AG20443 (cell line): ENCODE results near the gene DHRS13.
"Not testable (repeated sequence)": the region's sequence is repeated elsewhere in the genome, so short reads cannot be mapped to it uniquely, and the experiment has no call there.

Experiments used
- DNase-seq: peaks from one replicate; pipeline ENCODE4 v3.0.0; 2012; ENCODE audit warnings: low spot score, mixed read lengths

DHRS13 gene

DNA sequence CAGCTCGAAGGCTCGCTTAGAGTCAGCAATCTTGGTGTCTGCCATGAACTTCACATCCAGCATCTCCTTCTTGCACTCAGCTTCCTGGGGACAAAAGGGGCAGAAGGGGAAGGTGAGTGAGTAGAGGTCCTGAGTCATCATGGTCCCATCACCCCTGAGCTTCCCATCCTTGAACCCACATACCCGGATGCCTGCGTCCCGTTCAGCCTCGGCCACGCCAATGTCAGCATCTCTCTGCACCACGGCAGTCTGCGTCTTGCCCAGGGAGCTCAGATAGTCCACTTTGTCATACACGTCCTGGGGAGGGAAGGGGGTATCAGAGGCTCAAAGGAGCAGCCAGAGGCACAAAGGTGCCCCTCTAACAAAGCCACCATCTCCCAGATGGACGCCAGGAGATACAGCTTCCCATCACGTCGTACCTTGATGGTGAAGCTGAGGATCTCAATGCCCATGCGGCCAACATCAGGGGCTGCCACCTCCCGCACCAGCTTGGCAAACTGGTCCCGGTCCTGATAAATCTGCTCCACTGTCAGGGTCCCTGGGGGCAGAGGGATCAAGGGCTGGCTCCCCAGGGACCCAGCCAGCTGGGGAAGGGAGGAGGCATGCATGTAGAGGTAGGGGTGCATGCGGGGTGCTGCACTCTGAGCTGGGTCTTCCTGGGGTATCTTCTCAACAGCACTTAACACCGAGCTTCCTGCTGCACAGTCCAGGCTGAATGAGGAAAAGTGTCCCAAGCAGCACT is 20.6 kb downstream of the DHRS13 start:
- no peak for DNase-seq

DNA sequence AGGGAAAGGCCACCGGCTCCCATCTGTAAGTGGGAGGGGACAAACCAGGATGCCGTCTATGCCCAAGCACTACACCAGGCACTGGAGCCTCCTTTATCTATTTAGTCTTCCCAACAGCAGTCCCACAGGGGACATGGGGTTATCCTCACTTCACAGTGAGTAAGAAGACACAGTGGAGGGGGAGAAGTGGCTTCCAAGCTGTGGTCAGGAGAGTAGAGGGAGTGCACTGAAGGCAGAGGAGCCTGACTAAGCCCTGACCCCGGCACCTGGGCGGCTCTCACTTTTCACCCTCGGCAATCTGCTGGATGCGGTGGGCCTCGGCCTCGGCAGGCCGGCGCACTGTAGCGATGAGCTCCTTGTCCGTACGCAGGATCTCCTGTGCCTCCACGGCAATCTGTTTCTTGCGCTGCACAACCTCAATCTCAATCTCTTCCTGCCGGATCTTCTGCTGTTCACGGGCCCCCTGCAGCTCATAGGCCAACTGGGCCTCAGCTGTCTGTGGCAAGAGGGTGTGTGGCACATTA is 21.3 kb downstream of the DHRS13 start:
- DNase-seq, result no peak

GRCh38 chr17:28880572-28880945 is 22.3 kb downstream of the DHRS13 start:
- DNase-seq, result no peak

- no peak for DNase-seq
These were observed 22.9 kb downstream of the DHRS13 start for GRCh38 chr17:28879886-28880571.

DNA sequence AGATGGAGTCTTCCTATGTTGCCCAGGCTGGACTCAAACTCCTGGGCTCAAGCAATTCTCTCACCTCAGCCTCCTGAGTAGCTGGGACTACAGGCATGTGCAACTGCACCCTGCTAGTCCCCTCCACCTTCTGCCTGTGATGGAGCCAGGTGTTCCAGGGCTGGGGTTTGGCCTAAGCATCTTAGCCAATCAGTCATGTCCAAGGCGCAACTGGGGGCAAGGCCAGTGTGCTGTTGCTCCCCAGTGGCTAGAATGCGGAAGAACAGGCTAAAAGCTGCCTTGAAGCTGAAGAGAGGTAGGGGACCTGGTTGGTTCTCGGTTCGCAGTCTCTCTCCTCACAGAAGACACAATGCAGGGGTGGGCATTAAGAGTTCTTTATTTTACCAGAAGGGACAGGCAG is 23.9 kb downstream of the DHRS13 start:
- DNase-seq, result peak; percentile 54

DNA sequence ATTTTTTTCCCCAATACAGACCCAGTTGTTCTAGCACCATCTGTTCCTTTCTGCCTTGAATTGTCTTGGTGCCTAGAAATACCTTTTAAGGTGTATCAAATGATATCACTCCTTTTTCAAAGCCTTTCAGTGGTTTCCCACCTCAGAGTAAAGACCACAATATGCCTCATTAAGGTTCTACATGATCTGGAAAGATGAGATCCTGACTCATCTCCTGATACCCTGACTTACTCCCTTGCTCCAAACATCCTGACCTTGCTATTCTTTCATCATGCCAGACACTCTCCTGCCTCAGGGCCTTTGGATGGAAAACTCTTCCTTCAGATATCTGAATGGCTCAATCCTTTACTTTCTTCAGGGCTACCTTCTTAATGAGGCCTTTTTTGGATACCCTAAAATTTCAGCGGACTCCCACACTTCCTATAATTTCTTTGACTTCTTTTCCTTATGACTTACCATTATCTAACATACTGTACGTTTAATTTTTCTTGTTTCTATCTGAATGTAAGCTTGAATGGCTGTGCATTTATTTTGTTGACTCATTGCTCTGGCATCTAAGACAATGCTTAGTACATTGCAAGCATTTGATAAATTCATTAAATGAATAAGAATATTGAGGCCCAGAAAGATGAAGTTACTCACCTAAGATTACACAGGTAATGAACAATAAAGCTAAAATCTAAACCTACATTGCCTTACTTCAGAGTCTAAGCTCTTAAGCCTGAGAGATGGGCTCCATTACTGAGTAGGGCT is 24.5 kb downstream of the DHRS13 start:
- no peak for DNase-seq

GRCh38 chr17:28877150-28877711 is 25.6 kb downstream of the DHRS13 start:
- not testable (repeated sequence) for DNase-seq

DNA sequence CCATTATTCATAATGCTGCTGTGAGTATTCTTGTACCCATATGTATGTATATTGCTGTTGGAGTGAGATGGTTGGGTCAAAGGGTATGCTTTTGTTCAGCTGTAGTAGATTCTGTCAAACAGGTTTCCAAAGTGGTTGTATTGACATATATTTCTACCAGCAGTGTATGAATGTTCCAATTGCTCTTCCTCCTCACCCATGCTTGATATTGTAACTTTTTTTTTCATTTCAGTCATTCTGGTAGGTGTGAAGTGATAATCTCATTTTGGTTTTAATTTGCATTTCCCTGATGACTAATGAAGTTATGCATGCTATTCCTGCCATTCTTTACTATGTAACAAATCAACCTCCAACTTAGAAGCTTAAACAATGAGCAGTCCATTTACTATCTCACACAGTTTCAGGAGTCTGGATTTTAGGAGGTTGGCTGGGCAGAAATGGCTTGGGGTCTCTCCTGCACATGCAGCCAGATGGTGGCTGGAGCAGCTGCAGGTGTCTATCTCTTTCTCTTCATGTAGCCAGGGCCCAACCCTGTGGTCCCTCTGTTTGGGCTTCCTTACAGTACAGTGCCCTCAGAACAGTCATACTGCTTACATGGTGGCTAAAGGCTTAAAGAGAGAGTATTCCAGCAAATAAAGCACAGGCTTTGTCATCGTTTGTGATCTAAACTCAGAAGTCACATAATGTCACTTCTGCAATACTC is 26.9 kb downstream of the DHRS13 start:
- no peak for DNase-seq

- no peak for DNase-seq
These were observed 28.1 kb downstream of the DHRS13 start for GRCh38 chr17:28874750-28875149.

- no peak for DNase-seq
These were observed 29.0 kb downstream of the DHRS13 start for GRCh38 chr17:28873839-28874238.

DNA sequence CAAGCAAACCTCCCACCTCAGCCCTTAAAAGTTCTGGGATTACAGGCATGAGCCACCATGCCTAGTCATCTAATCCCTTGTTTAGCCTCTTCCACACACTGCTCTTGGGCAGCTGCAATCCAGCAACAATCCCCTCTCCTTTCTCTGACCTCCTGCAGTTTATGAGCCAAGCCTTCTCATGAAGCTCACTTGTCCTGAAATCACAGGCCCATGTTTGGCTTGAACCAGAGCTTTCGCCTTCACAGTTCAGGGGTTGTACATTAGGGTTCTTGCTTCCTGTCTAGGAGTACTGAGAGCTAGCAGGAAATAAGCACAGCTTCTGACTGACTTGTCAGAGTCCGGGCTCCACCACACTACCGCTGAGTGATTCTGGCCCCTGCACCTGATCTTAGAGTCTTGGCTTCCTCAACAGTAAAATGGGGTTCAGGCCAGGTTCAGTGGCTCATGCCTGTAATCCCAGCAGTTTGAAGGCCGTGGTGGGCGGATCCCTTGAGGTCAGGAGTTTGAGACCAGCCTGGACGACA is 31.8 kb downstream of the DHRS13 start:
- no peak for DNase-seq

GRCh38 chr17:28867276-28867675 is 35.6 kb downstream of the DHRS13 start:
- no peak for DNase-seq

DNA sequence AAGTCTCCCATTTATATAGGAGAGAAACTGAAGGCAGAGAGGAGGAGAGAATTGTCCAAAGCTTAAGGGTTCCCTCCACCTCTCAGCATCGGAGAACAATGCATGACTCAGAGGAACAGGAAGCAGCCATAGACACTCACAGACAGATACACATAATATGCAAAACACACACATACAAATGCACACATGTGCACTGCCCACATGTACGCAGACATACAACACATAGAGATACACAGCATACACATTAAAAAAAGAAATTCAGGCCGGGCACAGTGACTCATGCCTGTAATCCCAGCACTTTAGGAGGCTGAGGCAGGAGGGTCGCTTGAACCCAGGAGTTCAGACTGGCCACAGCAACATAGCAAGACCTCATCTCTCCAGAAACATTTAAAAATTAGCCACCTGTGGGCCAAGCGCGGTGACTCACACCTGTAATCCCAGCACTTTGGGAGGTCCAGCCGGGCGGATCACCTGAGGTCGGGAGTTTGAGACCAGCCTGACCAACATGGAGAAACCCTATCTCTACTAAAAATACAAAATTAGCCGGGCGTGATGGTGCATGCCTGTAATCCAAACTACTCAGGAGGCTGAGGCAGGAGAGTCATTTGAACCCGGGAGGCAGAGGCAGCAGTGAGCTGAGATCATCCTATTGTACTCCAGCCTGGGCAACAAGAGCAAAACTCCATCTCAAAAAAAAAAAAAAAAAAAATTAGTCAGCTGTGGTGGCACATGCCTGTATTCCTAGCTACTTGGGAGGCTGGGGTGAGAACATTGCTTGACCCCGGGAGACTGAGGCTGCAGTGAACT is 36.7 kb downstream of the DHRS13 start:
- peak; percentile 33 for DNase-seq

GRCh38 chr17:28864991-28865849 is 37.7 kb downstream of the DHRS13 start:
- no peak for DNase-seq

- no peak for DNase-seq
These were observed 38.9 kb downstream of the DHRS13 start for GRCh38 chr17:28863953-28864352.

DNA sequence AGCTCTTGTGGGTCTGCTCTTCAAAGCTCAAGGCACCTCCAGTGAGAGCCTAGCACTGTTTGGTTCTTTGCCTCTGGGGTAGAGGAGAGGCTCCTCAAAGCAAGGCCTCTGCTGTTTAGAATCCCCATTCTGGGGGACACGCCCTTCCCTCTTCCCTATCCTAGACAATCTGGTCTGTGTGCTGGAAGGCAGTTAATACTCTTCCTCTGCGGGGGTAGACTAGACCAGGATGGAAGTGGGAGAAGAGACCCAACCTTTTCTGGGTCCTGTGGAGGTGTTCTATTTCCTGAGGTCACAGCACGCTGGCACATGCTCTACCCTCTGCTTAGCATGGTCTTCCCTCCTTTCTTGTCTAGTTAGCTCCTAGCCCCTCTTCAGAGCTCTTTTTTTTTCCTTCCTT is 40.3 kb downstream of the DHRS13 start:
- no peak for DNase-seq

DNA sequence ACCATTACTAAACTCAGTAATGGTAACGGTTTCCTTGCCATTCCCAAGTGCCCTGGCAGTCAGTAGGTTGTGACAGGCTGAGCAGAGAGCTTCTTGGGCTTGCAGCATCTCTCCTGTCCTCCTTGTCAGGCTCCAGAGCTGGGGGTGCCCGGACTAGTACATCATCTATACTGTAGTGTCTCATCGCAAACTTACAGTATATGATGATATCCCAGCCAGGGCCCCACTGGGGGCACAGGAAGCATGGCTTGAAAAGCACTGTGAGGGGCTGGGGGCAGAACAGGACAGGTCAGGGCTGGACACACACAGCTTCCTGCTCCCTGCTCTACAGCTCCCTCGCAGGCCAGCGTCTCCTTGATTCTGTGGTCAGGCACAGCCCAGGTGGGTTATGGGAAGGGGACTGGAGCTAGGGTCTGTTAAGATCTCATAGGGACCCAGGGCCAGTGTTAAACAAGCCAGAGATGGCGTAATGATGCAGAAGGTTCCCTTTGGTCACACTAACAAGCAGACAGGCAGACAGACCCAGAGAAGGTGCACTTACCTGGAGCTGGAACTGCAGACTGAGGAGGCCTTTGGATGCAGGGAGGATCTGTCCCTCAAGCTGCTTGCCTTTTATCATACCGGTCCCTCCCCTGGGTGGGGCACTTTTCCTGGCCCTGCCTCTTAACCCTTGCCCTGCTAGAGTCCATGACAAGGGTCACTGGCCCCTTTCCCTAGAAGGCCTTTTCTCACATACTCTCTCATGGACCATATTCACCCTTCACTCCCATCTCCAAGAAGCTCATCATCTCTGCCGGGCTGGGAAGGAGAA is 41.3 kb downstream of the DHRS13 start:
- peak; percentile 4 for DNase-seq

GRCh38 chr17:28860363-28860808 is 42.5 kb downstream of the DHRS13 start:
- no peak for DNase-seq
